NCI-H345 treated with DMSO at 0.1 percent for 48 hours (cell line): ENCODE measurements around the gene SERF1B.
"Not testable (repeated sequence)": the region's sequence is repeated elsewhere in the genome, so short reads cannot be mapped to it uniquely, and the experiment has no call there.

ENCODE experiments used
- DNase-seq: peaks from one replicate; lab custom pipeline; 2025; ENCODE audit not compliant: unreplicated experiment; lab: John Stamatoyannopoulos, UW

SERF1B gene

DNA sequence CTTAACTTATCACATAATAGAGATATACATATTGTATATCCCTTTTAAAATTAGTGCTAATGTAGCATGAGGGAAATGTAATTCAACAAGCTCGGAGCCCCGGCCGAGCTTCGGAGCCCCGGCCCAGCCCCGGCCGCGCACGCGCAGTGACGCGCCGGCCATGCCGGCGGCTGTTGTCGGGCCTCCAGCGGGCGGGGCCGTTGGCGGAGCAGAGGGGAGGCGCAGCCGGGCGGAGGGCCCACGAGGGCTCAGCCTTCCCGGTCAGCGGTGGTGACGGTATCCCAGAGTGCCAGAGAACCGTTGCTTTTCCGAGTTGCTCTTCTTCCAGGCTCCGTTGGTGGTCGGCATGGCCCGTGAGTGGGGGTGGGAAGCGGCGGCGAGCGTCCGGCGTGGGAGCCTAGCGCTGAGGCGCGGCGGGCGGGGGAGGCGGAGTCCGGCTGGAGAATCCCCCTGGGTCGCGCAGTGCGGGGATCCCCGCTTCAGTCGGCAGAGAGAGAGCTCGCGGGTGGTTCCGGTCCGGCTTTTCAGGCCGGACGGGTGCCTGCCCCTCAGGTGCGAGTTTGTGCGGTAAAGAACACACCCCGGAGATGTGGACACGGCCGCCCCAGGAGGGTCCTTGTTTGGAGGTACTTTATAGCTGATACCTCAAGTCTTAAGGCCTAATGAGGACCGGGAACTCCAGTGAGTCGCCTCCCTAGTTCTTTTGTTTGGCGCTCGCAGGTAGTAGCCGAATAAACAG lies at the start of gene SERF1B:
Gene SERF1B, plus strand, starts transcription at position 146 of the 739 bp plus-strand sequence. Its CDS starts 201 bp downstream, at position 347.
- not testable (repeated sequence) for DNase-seq

DNA sequence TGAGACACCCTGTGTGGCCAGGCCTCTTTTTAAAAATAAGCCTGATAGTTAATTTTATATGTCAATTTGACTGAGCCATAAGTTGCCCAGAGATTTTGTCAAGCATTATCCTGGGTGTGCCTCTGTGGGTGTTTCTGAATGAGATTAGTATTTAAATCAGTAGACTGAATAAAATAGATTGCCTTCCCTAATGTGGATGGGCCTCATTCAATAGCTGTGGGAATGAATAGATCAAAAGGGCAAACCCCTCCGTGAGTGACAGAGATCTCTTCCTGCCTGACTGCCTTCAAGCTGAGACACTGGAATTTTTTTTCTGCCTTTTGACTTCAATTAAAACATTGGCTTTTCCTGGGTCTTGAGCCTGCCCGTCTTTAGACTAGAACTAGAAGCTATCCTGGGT lies 33.3 kb upstream of the SERF1B start:
- DNase-seq = not testable (repeated sequence)

DNA sequence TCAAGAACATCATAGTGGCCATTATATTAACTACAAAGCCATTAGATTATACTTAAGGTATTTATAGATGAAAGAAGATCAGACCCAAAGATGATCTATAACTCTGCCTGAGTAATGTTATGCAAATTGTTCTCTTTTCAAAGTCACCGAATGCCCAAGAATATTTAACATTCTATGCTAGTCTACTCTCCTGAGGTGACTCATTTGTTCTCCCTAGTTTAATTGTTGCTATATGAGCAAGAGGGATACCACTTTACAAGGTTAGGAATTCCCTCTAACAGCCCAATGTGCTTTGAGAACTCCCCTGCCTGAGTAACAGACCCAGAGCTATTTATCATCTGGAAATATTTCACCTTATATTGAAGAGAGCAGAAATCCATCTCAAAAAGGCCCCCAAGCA lies 29.5 kb upstream of the SERF1B start:
- DNase-seq = not testable (repeated sequence)

DNA sequence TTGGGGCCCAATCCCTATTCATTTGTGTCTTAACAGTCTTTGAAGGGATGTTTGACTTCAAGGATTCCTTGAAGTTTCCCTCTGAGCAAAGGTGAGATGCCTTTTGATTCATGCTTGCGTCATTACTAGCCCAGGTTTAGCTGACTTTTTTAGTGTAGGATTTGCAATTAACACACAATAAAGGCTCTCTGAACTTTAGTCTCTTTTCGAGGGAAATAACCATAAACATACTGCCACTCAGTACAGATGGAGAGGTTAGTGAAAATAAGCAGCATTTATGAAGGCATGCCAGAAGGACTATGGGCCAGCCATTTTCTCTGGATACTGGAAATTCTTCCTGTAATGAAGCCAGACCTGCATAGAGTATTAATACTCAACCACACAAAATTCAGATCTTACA lies 4.4 kb upstream of the SERF1B start:
- not testable (repeated sequence) for DNase-seq

DNA sequence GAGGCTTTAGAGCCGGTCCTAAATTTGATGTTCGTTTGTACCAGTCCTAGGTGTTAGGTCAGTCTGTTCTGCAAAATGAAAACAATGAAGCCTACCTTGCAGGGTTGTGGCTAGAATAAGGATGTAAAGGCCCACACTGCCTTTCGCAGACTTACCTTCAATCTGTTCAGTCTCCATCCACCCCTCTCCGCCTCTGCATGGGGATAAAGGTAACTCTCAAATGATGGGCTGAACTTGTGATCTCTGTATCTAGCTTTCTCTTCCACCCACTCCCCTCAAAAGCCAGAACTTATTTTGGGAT lies 744 bp downstream of the SERF1B start:
- DNase-seq = not testable (repeated sequence)

DNA sequence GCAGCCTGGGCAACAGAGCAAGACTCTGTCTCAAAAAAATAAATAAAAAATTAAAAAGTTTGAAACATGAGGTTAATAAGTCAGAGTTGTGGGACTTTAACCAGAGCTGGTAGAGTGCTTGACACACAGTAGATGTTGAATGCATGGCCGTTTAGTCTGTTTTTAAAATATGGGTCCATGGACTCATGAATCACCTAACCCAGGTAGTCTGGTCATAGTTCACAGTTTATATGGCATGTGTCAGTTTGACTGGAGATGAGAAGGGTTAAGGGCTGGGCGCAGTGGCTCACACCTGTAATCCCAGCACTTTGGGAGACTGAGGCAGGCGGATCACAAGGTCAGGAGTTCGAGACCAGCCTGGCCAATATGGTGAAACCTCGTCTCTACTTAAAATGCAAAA lies 6.2 kb downstream of the SERF1B start:
- not testable (repeated sequence) for DNase-seq

DNA sequence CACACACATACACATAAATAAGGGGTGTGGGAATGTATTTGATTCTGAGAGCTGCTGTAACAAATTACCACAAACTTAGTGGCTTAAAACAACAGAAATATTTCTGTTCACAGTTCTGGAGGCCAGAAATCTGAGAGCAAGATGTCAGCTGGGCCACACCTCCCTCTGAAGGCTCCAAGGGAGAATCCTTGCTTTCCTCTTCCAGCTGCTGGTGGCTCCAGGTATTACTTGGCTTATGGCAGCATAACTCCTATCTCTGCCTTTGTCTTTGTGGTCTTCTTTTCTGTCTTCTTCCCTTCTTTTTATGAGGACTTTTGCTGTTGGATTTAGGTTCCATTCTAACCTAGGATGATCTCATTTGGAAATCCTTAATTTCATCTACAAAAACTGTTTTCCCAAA lies 16.4 kb downstream of the SERF1B start:
- not testable (repeated sequence) for DNase-seq

DNA sequence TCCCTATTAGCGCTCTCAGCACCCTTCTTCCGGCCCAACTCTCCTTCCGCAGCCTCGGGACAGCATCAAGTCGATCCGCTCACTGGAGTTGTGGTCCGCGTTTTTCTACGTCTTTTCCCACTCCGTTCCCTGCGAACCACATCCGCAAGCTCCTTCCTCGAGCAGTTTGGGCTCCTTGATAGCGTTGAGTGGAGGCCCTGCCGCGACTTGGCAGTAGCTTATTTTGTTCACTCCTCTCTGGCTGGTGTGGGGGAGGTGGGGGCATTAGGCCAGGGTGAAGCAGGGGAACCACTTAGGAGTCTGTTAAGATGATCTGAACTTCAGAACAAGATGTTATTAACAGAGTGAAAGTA lies 24.7 kb downstream of the SERF1B start:
- DNase-seq = not testable (repeated sequence)

DNA sequence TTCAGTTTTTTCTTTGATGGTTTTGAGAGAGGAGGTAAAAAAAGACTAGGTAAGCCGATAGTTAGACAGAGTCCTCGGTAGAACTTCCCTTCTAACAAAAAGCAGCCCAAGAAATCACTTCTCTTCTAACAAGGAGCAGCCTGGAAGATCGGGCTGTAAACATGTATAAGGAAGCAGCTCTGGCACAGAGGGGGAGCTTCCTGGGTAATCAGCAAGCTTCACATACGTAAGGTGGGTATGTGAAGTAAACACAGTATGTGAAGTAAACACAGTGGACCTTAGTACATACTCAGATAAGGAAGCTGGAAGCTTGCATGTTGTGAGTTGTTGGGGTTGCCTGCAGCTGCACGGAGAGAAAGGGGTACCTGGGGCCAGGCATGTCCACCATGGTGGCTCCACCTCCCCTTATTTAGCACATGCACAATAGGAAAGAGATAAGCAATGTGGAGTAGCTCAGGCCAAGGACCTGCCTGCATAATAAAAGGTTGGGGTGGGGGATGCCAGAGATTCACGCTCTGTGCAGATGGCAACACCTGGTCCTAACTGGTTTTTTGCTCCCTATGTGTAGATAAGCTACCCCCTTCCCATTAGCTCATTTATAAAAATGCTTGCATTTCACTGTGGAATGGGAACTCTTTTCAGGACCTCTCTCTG lies 31.4 kb downstream of the SERF1B start:
- not testable (repeated sequence) for DNase-seq

DNA sequence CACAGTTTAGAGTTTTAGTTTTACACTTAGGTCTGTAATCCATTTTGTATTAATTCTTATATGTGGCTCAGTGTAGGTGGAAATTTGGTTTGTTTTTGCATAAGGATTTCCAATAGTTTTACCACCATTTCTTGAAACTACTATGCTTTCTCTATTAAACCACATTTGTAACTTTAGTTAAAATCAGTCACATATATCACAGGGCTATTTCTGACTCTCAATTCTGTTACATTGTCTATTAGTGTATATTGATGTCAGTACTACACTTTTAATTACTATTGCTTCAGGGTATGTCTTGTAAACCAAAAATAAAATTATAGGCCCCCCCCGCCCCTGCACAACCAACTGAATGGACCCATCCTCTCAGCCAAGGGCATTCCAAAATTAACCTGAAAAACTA lies 32.1 kb downstream of the SERF1B start:
- not testable (repeated sequence) for DNase-seq

DNA sequence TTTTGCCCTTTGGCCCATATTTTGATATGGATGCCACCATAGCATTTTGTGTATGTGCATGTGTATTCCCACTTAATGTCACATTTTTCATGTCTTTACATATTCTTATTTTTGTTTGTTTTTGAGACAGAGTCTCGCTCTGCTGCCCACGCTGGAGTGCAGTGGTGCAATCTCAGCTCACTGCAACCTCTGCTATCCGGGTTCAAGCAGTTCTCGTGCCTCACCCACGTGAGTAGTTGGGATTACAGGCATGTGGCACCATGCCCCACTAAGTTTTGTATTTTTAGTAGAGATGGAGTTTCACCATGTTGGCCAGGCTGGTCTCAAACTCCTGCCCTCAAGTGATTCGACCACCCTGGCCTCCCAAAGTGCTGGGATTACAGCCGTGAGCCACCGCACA lies 52.6 kb downstream of the SERF1B start:
- DNase-seq = not testable (repeated sequence)

DNA sequence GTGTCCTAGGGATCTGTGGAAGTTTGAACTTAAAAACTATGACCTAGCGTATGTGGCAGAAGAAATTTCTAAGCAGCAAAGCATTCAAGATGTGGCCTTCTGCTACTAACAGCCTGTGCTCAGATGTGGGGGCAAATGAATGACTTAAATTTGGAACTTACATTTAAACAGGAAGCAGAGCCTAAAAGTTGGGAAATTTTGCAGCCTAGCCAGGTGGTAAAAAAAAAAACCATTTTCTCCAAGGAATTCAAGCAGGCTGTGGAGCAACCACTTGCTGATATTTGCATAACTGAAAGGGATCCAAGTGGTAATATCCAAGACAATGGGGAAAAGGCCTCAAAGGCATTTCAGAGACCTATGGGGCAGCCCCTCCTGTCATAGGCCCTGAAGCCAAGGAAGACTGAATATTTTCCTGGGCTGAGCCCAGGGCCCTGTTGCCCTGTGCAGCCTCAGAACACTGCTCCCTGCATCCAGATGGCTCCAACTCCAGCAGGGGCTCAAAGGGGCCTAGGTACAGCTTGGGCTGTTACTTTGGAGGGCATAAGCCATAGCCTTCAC lies 63.9 kb downstream of the SERF1B start:
- not testable (repeated sequence) for DNase-seq

DNA sequence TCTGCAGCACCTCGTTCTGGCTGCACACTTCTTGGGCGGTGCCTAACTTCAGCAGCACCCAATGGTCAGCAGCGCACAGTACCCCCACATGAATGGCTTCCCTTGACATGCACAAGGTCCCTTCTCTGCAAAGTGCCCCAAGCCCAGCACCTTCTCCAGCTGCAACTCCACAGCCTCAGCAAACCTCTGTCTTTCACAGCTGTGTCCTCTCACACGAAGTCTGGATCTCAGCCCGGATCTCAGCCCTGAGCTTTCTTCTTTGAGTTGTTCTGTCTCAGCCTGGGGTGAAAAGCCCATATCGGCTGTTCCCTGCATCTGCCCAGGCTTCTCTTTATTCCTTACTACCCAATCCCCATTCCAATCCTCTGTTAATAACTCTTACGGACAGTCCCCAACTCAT lies 66.7 kb downstream of the SERF1B start:
- DNase-seq = not testable (repeated sequence)
